Amniotic stem cell (primary cell): ENCODE data around the gene KLK14.

Source experiments
- DNase-seq: peaks from one replicate; lab custom pipeline; 2025; lab: John Stamatoyannopoulos, UW

The KLK14 gene, protein sequence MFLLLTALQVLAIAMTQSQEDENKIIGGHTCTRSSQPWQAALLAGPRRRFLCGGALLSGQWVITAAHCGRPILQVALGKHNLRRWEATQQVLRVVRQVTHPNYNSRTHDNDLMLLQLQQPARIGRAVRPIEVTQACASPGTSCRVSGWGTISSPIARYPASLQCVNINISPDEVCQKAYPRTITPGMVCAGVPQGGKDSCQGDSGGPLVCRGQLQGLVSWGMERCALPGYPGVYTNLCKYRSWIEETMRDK

DNA sequence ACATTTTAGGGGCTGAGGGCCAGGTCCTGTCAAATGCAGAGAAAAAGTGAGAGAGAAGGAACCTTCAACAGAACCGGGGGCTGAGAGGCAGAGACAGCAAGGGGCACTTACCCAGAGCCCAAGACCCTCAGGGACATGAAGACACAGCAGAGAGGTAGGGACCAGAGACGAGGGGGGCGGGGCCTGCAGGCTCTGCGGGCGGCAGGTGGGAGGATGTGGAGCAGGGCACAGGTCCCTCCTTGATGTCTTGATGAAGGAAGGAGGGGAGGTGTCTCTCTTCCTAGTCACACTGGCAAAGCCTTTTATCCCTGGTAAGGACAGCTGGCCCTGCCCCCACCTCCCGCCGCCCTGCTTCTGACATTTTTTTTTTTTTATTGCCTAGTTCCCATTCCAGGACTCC lies at the start of gene KLK14:
KLK14 (minus strand) TSS at position 277 of the 400 bp plus-strand sequence; CDS start at position 4, 273 bp downstream.
- DNase-seq = no peak

DNA sequence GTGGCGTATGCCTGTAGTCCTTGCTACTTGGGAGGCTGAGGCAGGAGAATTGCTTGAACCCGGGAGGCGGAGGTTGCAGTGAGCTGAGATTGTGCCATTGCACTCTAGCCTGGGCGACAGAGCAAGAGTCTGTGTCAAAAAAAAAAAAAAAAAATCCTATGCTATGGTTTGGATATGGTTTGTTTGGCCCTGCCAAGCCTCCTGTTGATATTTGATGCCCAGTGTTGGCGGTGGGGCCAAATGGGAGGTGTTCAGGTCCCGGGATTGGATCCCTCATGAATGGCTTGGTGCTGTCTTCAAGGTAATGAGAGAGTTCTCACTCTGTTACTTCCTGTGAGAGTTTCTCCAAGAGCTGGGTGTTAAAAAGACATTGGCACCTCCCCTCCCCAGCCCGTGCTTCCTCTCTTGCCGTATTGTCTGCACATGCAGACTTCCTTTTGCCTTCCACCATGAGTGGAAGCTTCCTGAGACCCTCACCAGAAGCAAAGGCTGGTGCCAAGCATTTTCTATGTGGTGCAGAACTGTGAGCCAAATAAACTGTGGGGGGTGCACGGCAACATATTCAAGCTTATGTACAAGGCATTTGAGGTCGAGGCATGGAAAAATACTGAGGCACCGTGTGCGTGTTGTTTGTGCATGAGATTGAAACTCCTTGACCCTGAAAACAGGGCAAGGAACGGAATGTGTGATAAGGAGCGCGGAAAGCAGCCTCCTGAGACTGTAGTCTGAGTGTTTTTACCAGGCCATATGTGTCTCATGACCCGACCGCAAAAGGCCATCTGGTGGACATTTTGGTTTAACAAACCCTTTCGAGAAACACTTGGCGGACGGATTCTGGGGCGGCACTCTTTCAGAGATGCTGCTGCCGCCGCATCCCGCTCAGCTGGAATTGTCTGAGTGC lies 49.3 kb upstream of the KLK14 start:
- DNase-seq = no peak

DNA sequence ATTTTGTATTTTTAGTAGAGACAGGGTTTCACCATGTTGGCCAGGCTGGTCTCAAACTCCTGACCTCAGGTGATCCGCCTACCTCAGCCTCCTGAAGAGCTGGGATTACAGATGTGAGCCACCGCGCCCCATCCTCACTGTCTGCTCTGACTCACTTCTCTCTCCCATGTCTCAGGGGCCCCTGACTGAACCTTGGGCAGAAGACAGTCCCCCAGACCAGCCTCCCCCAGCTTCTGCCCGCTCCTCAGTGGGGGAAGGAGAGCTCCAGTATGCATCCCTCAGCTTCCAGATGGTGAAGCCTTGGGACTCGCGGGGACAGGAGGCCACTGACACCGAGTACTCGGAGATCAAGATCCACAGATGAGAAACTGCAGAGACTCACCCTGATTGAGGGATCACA lies 47.0 kb upstream of the KLK14 start:
- no peak for DNase-seq

DNA sequence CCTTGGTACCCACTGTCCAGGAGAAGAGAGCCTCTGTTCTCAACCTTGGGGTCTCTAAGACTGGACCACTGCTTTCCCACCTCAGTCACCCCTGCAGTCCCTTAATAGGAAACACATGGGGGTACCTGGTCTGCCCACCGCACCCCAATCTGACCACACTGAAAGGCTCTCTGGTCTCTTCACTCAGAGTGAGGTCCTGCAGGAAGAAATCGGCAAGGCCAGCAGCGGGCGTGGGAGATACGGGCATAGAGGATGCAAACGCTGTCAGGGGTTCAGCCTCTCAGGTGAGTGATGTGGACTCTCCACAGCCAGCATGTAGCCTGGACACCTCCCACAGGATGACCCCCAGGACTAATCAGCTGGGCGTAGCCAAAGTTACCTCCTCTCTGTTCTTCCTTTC lies 45.5 kb upstream of the KLK14 start:
- DNase-seq = no peak

DNA sequence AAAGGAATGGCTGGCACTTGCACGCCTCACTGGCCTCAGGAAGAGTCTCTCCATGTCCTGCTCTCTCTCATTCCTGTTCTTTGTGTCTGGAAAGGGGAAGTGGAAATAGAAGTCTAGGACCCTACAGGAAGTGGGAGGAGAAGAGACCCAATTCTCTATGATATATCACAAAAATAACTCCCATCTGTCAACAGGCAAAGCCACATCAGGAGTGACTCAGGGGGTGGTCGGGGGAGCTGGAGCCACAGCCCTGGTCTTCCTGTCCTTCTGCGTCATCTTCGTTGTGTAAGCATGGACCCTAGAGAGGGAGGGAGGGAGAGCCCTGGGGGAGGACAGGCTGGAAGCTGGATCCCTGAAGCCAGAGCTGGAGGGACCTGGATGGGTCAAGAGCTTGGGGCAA lies 45.1 kb upstream of the KLK14 start:
- DNase-seq = no peak

DNA sequence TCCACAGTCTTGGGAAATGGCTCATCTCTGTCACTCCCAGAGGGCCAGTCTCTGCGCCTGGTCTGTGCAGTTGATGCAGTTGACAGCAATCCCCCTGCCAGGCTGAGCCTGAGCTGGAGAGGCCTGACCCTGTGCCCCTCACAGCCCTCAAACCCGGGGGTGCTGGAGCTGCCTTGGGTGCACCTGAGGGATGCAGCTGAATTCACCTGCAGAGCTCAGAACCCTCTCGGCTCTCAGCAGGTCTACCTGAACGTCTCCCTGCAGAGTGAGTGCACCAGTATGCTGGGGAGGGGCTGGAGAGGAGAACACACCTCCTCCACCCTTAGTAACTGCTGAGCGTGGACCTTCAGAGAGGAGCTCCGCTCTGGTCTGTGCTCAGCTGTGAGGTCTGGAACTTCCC lies 44.3 kb upstream of the KLK14 start:
- no peak for DNase-seq

DNA sequence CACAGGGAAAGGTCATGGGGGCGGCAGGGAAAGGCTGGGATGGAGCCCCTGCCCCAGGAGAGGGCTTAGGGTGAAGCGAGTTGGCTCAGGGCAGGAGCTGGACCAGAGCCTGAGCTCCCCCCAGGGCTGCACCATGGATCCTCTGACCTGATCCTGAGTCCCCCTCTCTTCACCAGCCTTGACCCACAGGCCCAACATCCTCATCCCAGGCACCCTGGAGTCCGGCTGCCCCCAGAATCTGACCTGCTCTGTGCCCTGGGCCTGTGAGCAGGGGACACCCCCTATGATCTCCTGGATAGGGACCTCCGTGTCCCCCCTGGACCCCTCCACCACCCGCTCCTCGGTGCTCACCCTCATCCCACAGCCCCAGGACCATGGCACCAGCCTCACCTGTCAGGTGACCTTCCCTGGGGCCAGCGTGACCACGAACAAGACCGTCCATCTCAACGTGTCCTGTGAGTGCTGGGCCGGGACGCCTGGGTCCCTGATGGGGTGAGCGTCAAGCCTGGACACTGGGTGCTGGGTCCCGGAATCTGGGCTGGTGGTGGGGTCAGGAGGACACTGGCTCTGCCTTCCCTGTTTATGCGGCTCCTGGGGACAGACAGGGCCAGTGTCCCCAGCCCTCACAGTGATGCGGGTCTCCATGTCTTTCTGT lies 42.9 kb upstream of the KLK14 start:
- no peak for DNase-seq

DNA sequence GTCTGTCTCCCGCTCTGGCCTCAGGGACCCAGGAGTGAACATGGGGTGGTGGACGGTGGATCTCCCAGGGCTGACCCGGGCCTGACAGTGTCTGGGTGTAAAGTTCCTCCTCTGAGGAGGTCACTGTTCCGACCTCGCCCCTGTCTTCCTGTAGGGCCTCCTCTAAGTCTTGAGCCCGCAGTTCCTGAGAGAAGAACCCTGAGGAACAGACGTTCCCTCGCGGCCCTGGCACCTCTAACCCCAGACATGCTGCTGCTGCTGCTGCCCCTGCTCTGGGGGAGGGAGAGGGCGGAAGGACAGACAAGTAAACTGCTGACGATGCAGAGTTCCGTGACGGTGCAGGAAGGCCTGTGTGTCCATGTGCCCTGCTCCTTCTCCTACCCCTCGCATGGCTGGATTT lies 42.0 kb upstream of the KLK14 start, which contains the start of gene SIGLEC9:
SIGLEC9 (plus strand) TSS at position 178 of the 400 bp plus-strand sequence; CDS start at position 247, 69 bp downstream.
- no peak for DNase-seq

DNA sequence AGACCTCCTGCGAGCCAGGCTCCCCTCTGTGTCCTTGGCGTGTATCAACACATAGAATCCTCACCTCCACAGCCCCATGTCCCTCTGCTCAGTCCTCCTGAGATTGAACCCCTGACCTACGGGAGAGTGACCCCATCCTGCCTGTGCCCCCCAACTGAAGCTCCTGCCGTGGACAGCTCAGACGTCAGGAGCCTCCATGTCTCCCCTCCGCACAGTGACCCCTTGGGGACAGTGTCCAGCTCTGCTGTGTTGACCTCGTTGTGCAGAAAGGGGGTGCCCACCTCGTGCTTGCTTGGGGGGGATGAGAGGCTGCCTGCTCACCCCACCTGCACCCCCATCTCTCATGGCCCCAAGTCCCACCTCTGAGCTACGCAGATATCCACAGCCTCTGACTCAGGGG lies 41.5 kb upstream of the KLK14 start:
- DNase-seq = no peak

DNA sequence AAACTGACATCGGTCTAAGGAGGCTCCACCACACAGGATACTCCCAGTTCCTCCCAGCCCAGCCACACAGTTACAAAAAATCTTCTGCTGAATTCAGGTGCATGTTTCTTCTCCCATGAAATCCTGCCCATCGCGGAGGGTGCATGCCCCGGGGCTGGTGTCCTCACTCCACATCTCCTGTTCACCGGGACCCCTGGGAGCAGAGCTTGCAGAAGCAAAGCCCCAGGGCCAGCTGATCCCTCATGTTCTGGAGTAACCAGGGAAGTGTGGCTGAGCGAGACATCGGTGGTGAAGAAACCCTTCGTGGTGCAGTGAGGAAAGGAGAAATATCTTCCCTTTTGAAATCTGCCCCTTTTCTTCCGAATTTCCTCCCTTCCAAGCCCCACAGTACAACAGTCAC lies 41.1 kb upstream of the KLK14 start:
- DNase-seq = no peak

DNA sequence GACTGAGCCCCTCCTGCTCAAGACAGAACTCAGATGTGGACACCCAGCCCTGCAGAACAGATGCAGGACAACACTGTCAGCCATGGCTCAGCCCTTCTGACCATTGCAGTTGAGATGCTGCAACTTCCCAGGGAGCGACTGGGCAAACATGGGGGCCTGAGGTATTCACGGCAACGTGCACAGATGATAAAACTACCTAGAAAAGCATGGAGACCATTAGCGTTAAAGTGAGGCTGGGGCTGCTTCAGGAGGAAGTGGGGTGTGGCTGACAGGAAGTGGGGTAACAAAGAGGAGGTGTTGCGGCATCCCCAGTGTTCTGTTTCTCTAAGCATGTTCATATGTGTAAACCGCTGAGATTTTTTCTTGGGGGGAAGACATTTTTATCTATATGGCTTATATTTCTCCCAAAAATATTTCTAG lies 40.7 kb upstream of the KLK14 start:
- no peak for DNase-seq

DNA sequence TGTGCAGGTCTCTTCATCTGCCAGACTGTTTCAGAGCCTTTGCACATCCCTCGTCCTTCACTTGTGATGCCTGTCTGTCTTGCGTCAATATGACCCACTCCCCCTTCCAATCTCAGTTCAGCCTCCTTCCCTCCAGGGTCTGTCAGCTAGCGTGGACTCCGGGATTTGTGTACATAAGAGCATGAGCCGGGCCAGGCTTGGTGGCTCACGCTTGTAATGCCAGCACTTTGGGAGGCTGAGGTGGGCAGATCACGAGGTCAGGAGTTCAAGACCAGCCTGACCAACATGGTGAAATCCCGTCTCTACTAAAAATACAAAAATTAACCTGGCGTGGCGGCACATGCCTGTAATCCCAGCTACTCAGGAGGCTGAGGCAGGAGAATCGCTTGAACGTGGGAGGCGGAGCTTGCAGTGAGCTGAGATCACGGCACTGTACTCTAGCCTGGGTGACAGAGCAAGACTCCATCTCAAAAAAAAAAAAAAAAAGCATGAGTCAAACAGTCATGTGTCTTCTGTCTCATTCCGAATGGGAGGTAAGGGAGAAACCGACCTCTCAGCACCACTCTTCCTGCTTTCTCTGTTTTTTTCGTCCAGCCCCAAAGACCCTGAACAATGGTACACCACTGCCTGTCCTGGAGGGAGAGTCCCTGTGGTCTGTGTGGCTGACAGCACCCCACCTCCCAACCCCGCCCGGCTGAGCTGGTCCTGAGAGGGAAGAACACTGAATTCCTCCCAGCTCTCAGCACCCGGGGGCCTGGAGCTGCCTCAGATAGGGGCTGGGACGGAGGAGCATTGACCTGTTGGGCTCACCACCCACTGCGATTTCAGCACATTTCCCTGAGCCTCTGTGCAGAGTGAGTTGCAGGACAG lies 39.7 kb upstream of the KLK14 start:
- DNase-seq = no peak

DNA sequence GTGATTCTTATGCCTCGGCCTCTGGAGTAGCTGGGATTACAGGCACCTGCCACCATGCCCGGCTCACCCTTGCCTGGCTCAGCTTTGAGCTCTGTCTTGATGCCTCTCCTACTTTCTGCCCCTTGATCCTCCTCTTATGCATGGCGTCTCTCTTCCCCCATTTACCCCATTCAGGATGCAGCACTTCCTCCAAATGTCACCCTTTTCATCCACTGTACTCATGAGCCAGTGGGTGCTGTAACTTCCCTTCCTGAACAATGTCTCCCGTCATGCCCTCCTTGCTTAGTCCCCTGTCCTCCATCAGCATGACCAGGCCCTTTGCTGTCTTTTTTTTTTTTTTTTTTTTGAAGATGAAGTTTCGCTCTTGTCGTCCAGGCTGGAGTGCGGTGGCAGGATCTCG lies 38.6 kb upstream of the KLK14 start:
- DNase-seq = no peak

DNA sequence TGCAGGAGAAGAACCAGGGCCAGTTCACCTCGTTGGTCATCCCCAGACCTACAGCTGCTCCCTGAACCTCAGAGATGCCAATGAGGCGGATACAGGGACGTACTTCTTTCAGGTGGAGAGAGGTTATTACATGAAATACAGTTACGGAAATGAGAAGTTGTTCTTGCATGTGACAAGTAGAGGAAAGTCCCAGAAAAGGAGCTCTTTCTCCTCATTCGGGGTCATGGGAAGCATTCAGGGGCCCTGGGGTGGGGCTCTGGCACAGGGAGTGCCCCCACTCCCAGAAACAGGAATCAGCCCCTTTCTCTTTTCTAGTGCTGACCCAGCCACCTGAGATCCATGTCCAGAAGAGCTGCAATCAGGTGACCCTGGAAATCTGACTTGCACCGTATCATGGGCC lies 37.5 kb upstream of the KLK14 start:
- no peak for DNase-seq

DNA sequence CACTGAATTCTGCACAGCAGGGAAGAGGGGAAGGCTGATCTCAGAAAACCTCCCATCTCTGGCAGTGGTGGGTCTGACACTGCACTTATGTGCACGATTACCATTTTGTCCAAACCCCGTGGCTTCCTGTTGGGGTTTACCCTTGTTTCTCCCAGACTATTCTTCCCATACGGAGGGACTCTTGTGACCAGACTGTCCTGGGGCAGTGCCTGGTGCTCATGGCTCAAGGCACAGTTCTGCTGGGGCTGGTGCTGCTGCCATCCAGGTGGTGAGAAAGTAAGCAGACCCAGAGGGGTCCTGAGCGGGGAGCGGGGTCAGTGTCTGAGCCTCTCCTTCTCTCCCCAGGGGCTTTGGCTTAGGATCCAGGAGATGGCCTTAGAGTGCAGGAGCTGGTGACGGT lies 36.9 kb upstream of the KLK14 start:
- DNase-seq = no peak

DNA sequence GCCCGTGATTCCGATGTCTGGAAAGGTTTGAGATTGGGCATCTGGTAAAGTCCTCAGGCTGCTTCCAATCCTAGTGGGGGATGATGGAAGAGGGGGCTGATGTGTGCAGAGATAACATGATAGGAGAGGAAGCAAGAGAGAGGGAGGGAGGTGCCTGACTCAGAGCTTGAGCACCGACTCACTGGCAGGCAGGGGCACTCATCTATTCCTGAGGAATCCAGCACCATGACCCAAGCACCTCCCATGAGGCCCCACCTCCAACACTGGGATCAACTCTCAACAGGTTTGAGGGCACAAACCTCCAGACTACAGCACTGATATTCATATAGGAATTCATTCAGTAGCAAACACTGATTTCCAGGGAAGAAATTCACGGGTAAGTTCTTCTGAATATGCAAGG lies 36.4 kb upstream of the KLK14 start:
- DNase-seq = no peak

DNA sequence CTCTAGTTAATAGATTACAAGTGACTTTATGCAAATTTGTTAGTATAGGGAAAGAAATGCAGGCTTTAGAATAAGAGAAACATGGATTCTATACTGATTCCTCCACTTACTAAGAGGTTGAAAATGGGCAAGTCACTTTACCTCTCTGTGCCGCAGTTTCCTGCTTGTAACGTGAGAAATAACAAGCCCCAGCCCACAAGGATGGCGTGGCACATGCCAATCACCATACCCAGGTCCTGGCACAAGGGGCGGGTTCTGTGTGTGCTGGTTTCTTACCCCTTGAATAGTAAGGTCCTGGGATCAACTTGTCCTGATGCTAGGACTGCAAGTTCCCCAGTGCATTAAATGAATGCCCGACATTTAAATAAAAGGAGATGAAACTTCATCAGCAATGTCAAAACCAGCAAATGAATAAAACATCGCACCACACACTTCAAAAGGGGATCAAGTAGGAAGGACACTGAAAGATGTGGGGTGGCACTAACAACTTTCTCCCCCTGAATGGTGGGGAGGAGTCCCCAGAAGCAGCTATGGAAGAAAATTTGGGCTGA lies 34.1 kb upstream of the KLK14 start:
- no peak for DNase-seq

DNA sequence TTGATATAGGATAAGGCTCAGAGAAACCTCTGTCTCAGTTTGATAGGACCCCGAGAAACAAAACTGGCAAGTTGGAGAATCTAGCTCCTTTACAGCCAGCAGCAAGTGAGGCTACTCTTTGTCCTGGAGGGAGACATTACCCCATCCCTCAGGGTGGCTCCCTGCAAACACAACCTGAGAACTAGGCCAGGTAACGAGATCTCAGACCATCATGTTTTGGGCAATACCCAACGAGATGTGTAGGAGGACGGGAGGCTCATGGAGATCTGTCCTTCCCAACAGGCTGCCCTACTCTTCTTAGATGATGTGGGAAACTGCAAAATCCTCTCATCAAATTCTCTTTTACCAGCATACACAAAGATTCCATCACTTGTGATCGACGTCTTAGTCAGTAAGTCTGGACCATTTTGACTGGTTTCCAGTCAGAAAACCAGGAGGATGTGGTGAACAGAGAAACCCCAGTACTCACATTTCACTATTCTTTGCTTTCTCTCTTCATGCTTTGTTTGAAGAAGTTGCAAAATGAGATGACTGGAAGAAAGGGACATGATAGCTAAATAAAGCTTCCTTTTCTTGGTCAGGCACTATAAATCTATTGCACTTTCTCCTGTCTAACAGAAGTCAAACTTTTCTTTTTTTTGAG lies 31.5 kb upstream of the KLK14 start:
- no peak for DNase-seq

DNA sequence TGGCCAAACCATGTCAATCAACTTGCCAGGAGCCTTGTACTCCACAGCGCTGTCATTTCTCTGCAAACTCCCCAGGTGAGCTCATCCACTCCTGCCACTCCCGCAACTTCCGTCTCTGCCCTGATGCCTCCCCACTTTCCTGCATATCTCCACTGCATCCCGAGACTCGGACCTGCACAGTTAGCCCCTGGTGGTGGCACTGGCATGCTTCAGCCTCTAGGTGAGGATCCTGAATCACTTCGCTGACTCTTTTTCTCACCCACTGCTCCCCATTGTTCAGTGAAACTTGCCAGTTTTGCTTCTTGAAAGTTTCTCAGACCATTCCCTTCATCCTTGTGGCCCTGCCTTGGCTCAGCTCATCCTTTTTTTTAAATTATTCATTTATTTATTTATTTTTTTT lies 28.9 kb upstream of the KLK14 start:
- no peak for DNase-seq

DNA sequence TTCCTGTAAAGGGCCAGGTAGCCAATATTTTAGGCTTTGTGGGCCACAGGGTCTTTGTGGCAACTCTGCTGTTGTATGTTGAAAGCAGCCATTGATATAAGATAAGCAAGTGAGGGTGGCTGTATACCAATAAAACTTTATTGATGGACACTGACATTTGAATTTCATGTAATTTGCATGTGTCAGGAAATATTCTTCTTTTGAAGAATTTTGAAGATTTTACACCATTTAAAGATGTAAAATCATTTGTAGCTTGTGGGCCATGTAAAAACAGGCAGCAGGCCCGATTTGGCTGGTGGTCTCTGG lies 27.9 kb upstream of the KLK14 start:
- no peak for DNase-seq

DNA sequence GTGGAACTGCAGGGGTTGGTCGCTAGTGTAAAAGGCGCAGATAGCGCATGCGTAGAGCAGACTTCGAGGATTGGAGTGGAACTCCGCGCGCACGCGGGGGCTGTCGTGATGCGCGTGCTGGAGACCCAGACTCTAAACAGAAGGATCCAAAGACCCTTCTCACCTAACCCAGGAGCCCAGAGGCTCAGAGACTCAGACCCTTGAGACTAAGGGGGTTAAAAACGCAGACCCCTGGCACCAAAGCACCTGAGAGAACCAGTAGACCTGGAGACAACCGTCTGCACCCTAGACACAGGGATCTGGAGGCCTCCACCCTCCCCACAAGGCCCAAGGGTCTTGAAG lies 26.1 kb upstream of the KLK14 start:
- peak; percentile 61 for DNase-seq
